Hepatocyte (in vitro differentiated cells): Measurements from ENCODE around the gene NDUFS5.
"Not testable (repeated sequence)": the region's sequence is repeated elsewhere in the genome, so short reads cannot be mapped to it uniquely, and the experiment has no call there.

Source experiments
- CTCF ChIP-seq: fragments of 200-600 bp; sonication (generic); IDR thresholded peaks from 2 replicates; pipeline ENCODE4 v1.5.1; 2016; ENCODE audit warnings: antibody characterized with exemption, mild to moderate bottlenecking; ENCODE audit not compliant: poor library complexity
- EZH2 ChIP-seq: fragments of 200-600 bp; sonication (generic); IDR thresholded peaks from 2 replicates; pipeline ENCODE4 v1.6.1; 2016; ENCODE audit warnings: antibody characterized with exemption, mild to moderate bottlenecking, borderline replicate concordance

DNA sequence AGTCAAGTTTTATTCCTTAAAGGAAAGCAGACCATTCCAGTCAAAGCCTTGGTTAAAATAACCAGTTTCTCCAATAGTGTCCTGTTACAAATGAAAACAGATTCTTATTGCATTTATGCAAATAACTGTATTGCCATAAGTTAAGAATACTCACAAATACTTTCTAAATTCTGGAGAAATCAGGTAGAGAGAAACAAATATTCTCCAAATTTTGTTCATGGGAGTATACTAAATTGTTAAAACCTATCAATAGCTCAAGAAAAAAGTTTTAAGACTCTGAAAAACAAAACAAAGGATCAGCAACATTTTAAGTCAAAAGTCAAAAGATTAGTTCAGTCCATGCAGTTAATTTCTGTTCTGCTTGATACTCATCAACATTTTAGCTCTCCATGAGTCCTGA is 45.4 kb downstream of the NDUFS5 start:
- not testable (repeated sequence) for TF ChIP-seq CTCF, EZH2
